Ovary (tissue), 9 donors: ENCODE data around the gene AMPD2. TPM values are rescaled to one million over a fixed set of nuclear protein-coding genes. Genes with fewer than 3 reads are reported as not detected.

Experiments
- DNase-seq, 5 donors: peaks; one replicate each; pipeline ENCODE4 v3.0.0-alpha.2; 2019 to 2020
- H3K27ac ChIP-seq, 2 donors: fragments of 200-600 bp; one replicate each; pipeline versions ENCODE4 v1.5.1 to v1.8.0; 2019 to 2022
- H3K27me3 ChIP-seq: fragments of 200-600 bp; one replicate; pipeline ENCODE4 v1.8.0; 2022
- H3K36me3 ChIP-seq: fragments of 200-600 bp; sonication (generic); one replicate; pipeline ENCODE4 v1.5.1; 2019
- H3K4me1 ChIP-seq: one replicate; pipeline ENCODE4 v1.8.1; 2013; ENCODE audit warnings: mild to moderate bottlenecking, moderate library complexity; ENCODE audit not compliant: insufficient read depth
- H3K4me3 ChIP-seq: fragments of 200-600 bp; sonication (generic); one replicate; pipeline ENCODE4 v1.5.1; 2017
- H3K9me3 ChIP-seq, 2 donors: fragments of 200-600 bp in 1 of 2; sonication (generic) in 1 of 2; one replicate each; pipeline versions ENCODE4 v1.5.1 to v1.8.1; 2013 to 2019; ENCODE audit warnings: mild to moderate bottlenecking in 1 of 2, moderate library complexity in 1 of 2
- EP300 ChIP-seq: sonication (generic); formaldehyde crosslinking; IDR thresholded peaks from one replicate; pipeline ENCODE4 v1.6.1; 2017; ENCODE audit warnings: antibody characterized with exemption
- POLR2A ChIP-seq: fragments of 450-650 bp; IDR thresholded peaks from one replicate; pipeline ENCODE4 v1.6.1; 2017; ENCODE audit warnings: antibody characterized with exemption, mild to moderate bottlenecking, moderate library complexity
- WGBS, 3 donors: extraction: QIAGEN DNeasy Blood & Tissue Kit in 1 of 3; methylation state at CpG; one replicate each; pipeline versions ENCODE4 v1.1.5 to v1.1.7; 2013 to 2017; 5-methylcytosine and 5-hydroxymethylcytosine counted together
- intact Hi-C, 4 donors: fragments of 100-400 bp; cut with DNase I; formaldehyde crosslinking; loops; one replicate each; pipeline versions ENCODE4 v1.11.0 to v1.15.1; 2022 to 2023
- polyA plus RNA-seq, 2 donors: library from polyadenylated mRNA; stranded (reverse); fragments of 200-250 nt in 1 of 2; fragments of 350-450 nt in 1 of 2; fragmentation: Illumina TruSeq in 1 of 2; extraction: RNeasy Lipid Tissue Mini Kit (QIAGEN cat#74804) in 1 of 2; gene quantifications; one replicate each; pipeline ENCODE4 v1.2.3, GENCODE V29; 2013 to 2014
- total RNA-seq, 7 donors: library from RNA; depleted of rRNA in 2 of 7; stranded (reverse); fragments of >200 nt in 2 of 7; fragmentation: NEBNext Ultra II Directional in 3 of 7; extraction: Animal tissue kit (Norgen Biotek cat#: 25700) in 3 of 7; gene quantifications; one replicate each; pipeline versions ENCODE4 v1.1.0 to v1.2.4, GENCODE V29; 2016 to 2023
- TF ChIP-seq, protein P1 (sequence below), 3 donors: fragments of 450-650 bp in 2 of 3; fragments of 200-600 bp in 1 of 3; IDR thresholded peaks; one replicate each; pipeline versions ENCODE4 v1.5.1 to v1.8.0; 2016 to 2022; ENCODE audit warnings: antibody characterized with exemption in 3 of 3, mild to moderate bottlenecking in 1 of 3
- donor health status: DM: no; HTN: no; CAD: no; lungs with moderate emphysema.
- donor health status: DM: no; HTN: no; CAD: no.
- donor health status: Bipolar disorder and iron deficiency.
- donor health status: DM: yes; HTN: yes; CAD: no.
- donor health status: DM: no; HTN: no; CAD: no.
- donor health status: DM: yes; HTN: yes; CAD: no.

Gene AMPD2
- total and polyA plus RNA-seq, 9 donors, result 19.4 to 86.0 (median 64.2) TPM

DNA sequence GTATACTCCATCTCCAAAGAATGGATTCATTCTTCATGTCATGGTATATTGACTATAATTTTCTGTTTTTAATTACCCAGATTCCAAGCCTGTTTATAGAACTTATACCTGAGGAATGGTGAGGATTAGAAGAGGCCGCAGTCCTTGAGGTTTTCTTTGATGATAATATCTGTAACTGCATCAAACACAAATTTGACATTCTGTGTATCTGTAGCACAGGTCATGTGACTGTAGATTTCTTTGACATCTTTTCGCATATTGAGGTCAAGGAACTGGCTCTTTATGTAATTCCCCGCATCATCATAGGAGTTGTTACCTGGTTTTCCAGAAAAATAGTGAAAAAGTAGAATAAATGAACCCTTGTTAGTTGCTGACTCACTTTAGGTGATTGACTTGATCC lies 16.4 kb upstream of the AMPD2 start:
- intact Hi-C loops, result no loop called here
- no peak overlapping the region for H3K27ac ChIP-seq
- no peak for TF ChIP-seq EP300
- no peaks in the 10 kb centered on the region for H3K4me1 ChIP-seq
- no peaks in the 10 kb centered on the region for H3K36me3 ChIP-seq
- no peaks in the 10 kb centered on the region for H3K9me3 ChIP-seq
- WGBS, 3 donors, result 96 to 97% (median 96%) methylated on average over 3 of the region's 3 CpGs
- DNase-seq, result no peak
- no peaks in the 10 kb centered on the region for H3K27me3 ChIP-seq
- no peak overlapping the region for H3K4me3 ChIP-seq

DNA sequence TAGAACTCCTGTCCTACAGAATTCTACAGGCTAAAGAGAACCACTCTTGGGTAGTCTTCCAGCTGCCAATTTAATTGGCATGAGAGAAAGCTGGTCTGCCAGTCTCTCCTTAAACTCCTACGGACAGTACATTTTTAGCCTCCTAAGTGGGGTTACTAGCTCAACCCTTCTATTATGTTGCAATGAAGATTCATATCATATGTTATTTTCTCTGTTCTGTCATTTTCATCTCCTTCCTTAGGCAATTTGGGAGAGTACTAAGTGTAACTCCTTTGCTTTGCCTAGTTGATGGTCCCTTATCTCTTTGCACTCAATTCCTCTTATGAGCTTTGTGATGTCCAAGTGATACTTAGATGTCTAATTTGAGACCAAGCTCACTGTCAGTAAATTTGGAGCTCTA lies 14.3 kb upstream of the AMPD2 start:
- intact Hi-C loops, result no loop called here
- no peak for TF ChIP-seq POLR2A
- DNase-seq, result no peak
- no peaks in the 10 kb centered on the region for H3K4me1 ChIP-seq
- no peaks in the 10 kb centered on the region for H3K36me3 ChIP-seq
- 92 to 94% (median 92%) methylated on average over 1 of the region's 1 CpG for WGBS, 3 donors
- H3K27ac ChIP-seq, result no peak overlapping the region
- no peaks in the 10 kb centered on the region for H3K27me3 ChIP-seq
- no peaks in the 10 kb centered on the region for H3K9me3 ChIP-seq
- H3K4me3 ChIP-seq, result no peak overlapping the region

DNA sequence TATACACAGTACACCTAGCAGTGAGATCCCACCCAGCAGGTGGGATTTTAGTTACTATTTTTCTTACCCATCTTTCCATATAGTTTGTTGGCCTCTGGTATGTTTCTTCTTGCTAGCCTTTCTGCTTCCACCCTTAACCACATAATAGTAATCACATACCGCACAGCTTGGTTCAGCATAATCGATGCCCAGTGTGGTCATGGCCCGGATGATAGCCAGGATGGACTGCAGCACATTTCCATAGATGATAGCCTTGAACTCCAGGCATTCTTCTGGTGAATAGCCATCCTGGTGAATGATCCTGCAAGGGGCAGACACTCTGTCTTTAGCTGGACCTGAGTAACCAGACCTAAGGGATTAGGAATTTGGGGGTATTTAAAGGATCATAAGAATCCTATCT lies 9.8 kb upstream of the AMPD2 start:
- TF ChIP-seq, protein P1, sequence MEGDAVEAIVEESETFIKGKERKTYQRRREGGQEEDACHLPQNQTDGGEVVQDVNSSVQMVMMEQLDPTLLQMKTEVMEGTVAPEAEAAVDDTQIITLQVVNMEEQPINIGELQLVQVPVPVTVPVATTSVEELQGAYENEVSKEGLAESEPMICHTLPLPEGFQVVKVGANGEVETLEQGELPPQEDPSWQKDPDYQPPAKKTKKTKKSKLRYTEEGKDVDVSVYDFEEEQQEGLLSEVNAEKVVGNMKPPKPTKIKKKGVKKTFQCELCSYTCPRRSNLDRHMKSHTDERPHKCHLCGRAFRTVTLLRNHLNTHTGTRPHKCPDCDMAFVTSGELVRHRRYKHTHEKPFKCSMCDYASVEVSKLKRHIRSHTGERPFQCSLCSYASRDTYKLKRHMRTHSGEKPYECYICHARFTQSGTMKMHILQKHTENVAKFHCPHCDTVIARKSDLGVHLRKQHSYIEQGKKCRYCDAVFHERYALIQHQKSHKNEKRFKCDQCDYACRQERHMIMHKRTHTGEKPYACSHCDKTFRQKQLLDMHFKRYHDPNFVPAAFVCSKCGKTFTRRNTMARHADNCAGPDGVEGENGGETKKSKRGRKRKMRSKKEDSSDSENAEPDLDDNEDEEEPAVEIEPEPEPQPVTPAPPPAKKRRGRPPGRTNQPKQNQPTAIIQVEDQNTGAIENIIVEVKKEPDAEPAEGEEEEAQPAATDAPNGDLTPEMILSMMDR (IDR thresholded peaks at IDR 0.05), result no peak
- TF ChIP-seq EP300 (no peak), POLR2A (no peak)
- intact Hi-C loops, result no loop called here

DNA sequence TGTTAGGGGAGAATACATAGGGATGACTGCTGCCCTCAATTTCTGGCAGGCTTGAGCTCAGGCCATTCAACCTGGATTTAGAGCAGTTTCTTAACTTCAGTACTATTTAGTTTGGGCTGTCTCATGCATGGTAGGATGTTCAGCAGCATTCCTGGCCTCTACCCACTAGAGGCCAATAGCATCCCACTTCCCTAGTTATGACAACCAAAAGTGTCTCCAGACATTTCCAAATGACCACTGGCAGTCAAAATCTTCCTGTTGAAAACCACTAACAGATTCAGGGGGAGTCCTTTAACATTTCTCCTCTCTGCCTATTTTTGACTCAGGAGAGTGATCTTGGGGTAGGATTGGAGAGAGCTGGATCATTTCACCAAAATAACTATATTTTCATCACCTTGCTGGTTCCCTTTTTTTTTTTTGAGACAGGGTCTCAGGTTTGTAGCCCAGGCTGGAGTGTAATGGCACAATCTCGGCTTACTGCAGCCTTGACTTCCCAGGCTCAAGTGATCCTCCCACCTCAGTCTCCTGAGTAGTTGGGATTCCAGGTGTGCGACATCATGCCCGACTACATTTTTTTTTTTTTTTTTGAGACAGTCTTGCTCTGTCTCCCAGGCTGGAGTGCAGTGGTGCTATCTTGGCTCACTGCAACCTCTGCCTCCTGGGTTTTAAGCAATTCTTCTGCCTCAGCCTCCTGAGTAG lies 8.9 kb upstream of the AMPD2 start:
- Histone ChIP-seq H3K27me3 (no peaks in the 10 kb centered on the region), H3K4me3 (no peak overlapping the region), H3K36me3 (no peaks in the 10 kb centered on the region), H3K27ac (no peak overlapping the region), H3K4me1 (no peaks in the 10 kb centered on the region), H3K9me3 (no peaks in the 10 kb centered on the region)
- intact Hi-C loops, result no loop called here
- 20 to 35% (median 22%) methylated on average over 3 of the region's 3 CpGs for WGBS, 3 donors
- no peak for DNase-seq
- TF ChIP-seq POLR2A (no peak), EP300 (no peak)
- TF ChIP-seq, protein P1 (IDR thresholded peaks at IDR 0.05), result no peak

More for the DNA sequence above, 9.8 kb upstream of the AMPD2 start:
- H3K4me3 ChIP-seq, result no peak overlapping the region
- H3K36me3 ChIP-seq, result no peaks in the 10 kb centered on the region
- H3K4me1 ChIP-seq, result no peaks in the 10 kb centered on the region
- no peak for DNase-seq
- no peaks in the 10 kb centered on the region for H3K9me3 ChIP-seq
- H3K27ac ChIP-seq, result no peak overlapping the region
- no peaks in the 10 kb centered on the region for H3K27me3 ChIP-seq
- 85 to 90% (median 86%) methylated on average over 3 of the region's 3 CpGs for WGBS, 3 donors

DNA sequence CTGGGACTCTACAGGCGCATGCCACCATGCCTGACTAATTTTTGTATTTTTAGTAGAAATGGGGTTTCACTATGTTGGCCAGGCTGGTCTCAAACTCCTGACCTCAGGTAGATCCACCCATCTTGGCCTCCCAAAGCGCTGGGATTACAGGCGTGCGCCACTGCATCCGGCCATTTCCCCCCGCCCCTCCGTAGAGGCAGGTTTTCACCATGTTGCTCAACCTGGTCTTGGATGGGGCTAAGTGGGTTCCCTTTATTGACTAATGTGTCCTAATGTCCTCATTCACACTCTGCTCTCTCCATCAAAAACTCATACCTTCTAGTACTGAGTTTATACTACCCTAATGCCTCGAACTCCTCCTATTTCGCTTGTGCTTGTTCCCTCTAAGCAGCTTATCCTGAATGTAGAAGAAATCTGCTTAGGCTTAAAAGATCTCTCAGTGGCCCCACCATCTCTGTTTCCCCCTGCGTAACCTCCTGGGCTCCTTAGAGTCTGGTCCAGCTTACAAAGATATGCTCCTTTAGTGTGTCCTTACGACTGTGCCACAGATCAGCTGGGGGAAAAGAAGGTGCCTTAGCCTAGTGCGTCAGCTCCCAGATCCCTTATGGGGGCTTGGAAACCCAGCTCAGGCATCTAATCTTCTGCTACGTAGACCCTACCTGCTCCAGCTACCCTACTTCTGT lies 8.2 kb upstream of the AMPD2 start:
- Histone ChIP-seq H3K27ac (no peak overlapping the region), H3K36me3 (no peaks in the 10 kb centered on the region), H3K4me1 (no peaks in the 10 kb centered on the region), H3K9me3 (no peaks in the 10 kb centered on the region), H3K27me3 (no peaks in the 10 kb centered on the region), H3K4me3 (no peak overlapping the region)
- intact Hi-C loops, result no loop called here
- 93 to 96% (median 94%) methylated on average over 13 of the region's 13 CpGs for WGBS, 3 donors
- no peak for DNase-seq
- TF ChIP-seq EP300, result no peak
- no peak for TF ChIP-seq POLR2A
- TF ChIP-seq, protein P1 (IDR thresholded peaks at IDR 0.05), result no peak
